H1 (cell line): ENCODE results near the gene CBLN3. TPM values are rescaled to one million over a fixed set of nuclear protein-coding genes. Genes with fewer than 3 reads are reported as not detected.

Experiments
- CTCF ChIA-PET: fragments of 300-600 bp; sonication (Branson Sonifier 250); formaldehyde crosslinking; loops from one replicate; lab custom pipeline; 2021; ENCODE audit not compliant: partially characterized antibody; lab: Charles Lee
- POLR2A ChIA-PET: fragments of 300-600 bp; sonication (Branson Sonifier 250); formaldehyde crosslinking; loops from one replicate; lab custom pipeline; 2021; ENCODE audit warnings: inconsistent platforms; ENCODE audit not compliant: partially characterized antibody; lab: Charles Lee
- DNase-seq, 2 experiments: peaks; one replicate each; pipeline versions ENCODE4 v3.0.0 to v3.0.0-alpha.2; 2010 to 2022; ENCODE audit warnings: low spot score in 2 of 2, low read depth in 1 of 2, mixed read lengths in 1 of 2
- FAIRE-seq: peaks from 2 replicates; lab custom pipeline; 2011; peaks lifted over from hg19 to GRCh38; lab: Jason Lieb, UNC
- H2AFZ ChIP-seq: 2 replicates; pipeline ENCODE4 v1.8.1; 2012; ENCODE audit warnings: low read length, inconsistent platforms
- H2AK5ac ChIP-seq: 2 replicates; pipeline ENCODE4 v1.6.1; 2013; ENCODE audit warnings: low read depth, low read length
- H2BK120ac ChIP-seq: replicated peaks from 2 replicates; pipeline ENCODE3; 2013; ENCODE audit warnings: low read depth, low read length, inconsistent platforms
- H2BK12ac ChIP-seq: 2 replicates; pipeline ENCODE4 v1.6.1; 2013; ENCODE audit warnings: low read depth, low read length
- H2BK15ac ChIP-seq: 2 replicates; pipeline ENCODE4 v1.6.1; 2013; ENCODE audit warnings: low read length
- H2BK20ac ChIP-seq: 2 replicates; pipeline ENCODE4 v1.6.1; 2013; ENCODE audit warnings: low read length
- H2BK5ac ChIP-seq: 2 replicates; pipeline ENCODE4 v1.6.1; 2013; ENCODE audit warnings: low read depth, low read length
- H3K14ac ChIP-seq: 2 replicates; pipeline ENCODE4 v1.6.1; 2013; ENCODE audit warnings: inconsistent platforms; ENCODE audit not compliant: insufficient read length
- H3K18ac ChIP-seq: 2 replicates; pipeline ENCODE4 v1.6.1; 2013; ENCODE audit warnings: low read length; ENCODE audit errors: extremely low read depth
- H3K23ac ChIP-seq: 2 replicates; pipeline ENCODE4 v1.6.1; 2013; ENCODE audit warnings: inconsistent platforms; ENCODE audit not compliant: insufficient read length
- H3K23me2 ChIP-seq: 2 replicates; pipeline ENCODE4 v1.6.1; 2013; ENCODE audit warnings: low read depth, low read length
- H3K27ac ChIP-seq: 2 replicates; pipeline ENCODE4 v1.6.1; 2011; ENCODE audit warnings: low read depth, low read length, inconsistent platforms
- H3K27me3 ChIP-seq, 4 experiments: replicated peaks in 1 of 4; 1 replicate in 1 of 4; 2 replicates in 3 of 4; pipeline versions ENCODE4 v1.6.1 to v1.8.1; 2011 to 2013; ENCODE audit warnings: low read length in 3 of 4, mild to moderate bottlenecking in 3 of 4, inconsistent platforms in 2 of 4, mixed read lengths in 2 of 4, moderate library complexity in 1 of 4; ENCODE audit not compliant: control insufficient read depth in 3 of 4, insufficient read depth in 3 of 4; ENCODE audit errors: extremely low read depth in 1 of 4
- H3K36me3 ChIP-seq, 4 experiments: 2 replicates each; pipeline versions ENCODE4 v1.6.1 to v1.8.1; 2011 to 2013; ENCODE audit warnings: mild to moderate bottlenecking in 4 of 4, low read length in 3 of 4, moderate library complexity in 2 of 4, control low read depth in 1 of 4, inconsistent platforms in 1 of 4; ENCODE audit not compliant: insufficient read depth in 4 of 4, control insufficient read depth in 2 of 4
- H3K4ac ChIP-seq: replicated peaks from 2 replicates; pipeline ENCODE3; 2013; ENCODE audit warnings: low read length, low read depth, mixed read lengths, inconsistent platforms; ENCODE audit not compliant: insufficient read length
- H3K4me1 ChIP-seq, 4 experiments: replicated peaks in 1 of 4; 1 replicate in 1 of 4; 2 replicates in 3 of 4; pipeline versions ENCODE4 v1.6.1 to v1.8.1; 2011 to 2013; ENCODE audit warnings: low read length in 3 of 4, inconsistent platforms in 2 of 4, mixed read lengths in 1 of 4; ENCODE audit not compliant: insufficient read depth in 4 of 4, control insufficient read depth in 3 of 4
- H3K4me2 ChIP-seq, 2 experiments: 2 replicates each; pipeline versions ENCODE4 v1.6.1 to v1.8.1; 2011 to 2013; ENCODE audit warnings: low read depth in 2 of 2, low read length in 2 of 2, control low read depth in 1 of 2, inconsistent platforms in 1 of 2, mild to moderate bottlenecking in 1 of 2; ENCODE audit not compliant: insufficient read depth in 1 of 2
- H3K4me3 ChIP-seq, 4 experiments: fragments of 200-600, 300-600 bp in 1 of 4; sonication (generic), shearing (Covaris generic), sonication (Bioruptor Twin) in 1 of 4; 2 replicates each; pipeline versions ENCODE4 v1.5.1 to v1.8.1; 2011 to 2016; ENCODE audit warnings: low read length in 4 of 4, low read depth in 3 of 4, control low read depth in 2 of 4, inconsistent platforms in 2 of 4, mild to moderate bottlenecking in 2 of 4, mixed read lengths in 1 of 4, moderate library complexity in 1 of 4; ENCODE audit not compliant: insufficient read depth in 2 of 4; ENCODE audit errors: extremely low read depth in 1 of 4
- H3K56ac ChIP-seq: replicated peaks from 2 replicates; pipeline ENCODE3; 2013; ENCODE audit warnings: low read depth, mild to moderate bottlenecking, mixed read lengths, low read length, inconsistent platforms; ENCODE audit not compliant: insufficient read length
- H3K79me1 ChIP-seq: 2 replicates; pipeline ENCODE4 v1.6.1; 2013; ENCODE audit warnings: low read depth, low read length, control low read depth
- H3K79me2 ChIP-seq, 2 experiments: 2 replicates each; pipeline versions ENCODE4 v1.6.1 to v1.8.1; 2012 to 2013; ENCODE audit warnings: low read length in 2 of 2, mild to moderate bottlenecking in 2 of 2, inconsistent platforms in 1 of 2; ENCODE audit not compliant: insufficient read depth in 2 of 2, control insufficient read depth in 1 of 2
- H3K9ac ChIP-seq, 4 experiments: replicated peaks in 1 of 4; 1 replicate in 1 of 4; 2 replicates in 3 of 4; pipeline versions ENCODE4 v1.6.1 to v1.8.1; 2011 to 2013; ENCODE audit warnings: low read depth in 3 of 4, low read length in 3 of 4, control low read depth in 2 of 4, mild to moderate bottlenecking in 2 of 4, moderate library complexity in 2 of 4, inconsistent platforms in 1 of 4; ENCODE audit errors: extremely low read depth in 1 of 4
- H3K9me3 ChIP-seq, 2 experiments: 2 replicates each; pipeline versions ENCODE4 v1.6.1 to v1.8.1; 2012 to 2013; ENCODE audit warnings: mild to moderate bottlenecking in 2 of 2, moderate library complexity in 2 of 2, control low read depth in 1 of 2, inconsistent platforms in 1 of 2, low read depth in 1 of 2, low read length in 1 of 2, mixed read lengths in 1 of 2; ENCODE audit not compliant: insufficient read depth in 2 of 2
- H4K20me1 ChIP-seq, 2 experiments: replicated peaks in 1 of 2; 2 replicates each; pipeline versions ENCODE3 to v1.8.1; 2011 to 2013; ENCODE audit warnings: inconsistent platforms in 2 of 2, low read length in 2 of 2, mild to moderate bottlenecking in 1 of 2; ENCODE audit not compliant: insufficient read depth in 2 of 2, control insufficient read depth in 1 of 2
- H4K5ac ChIP-seq: 2 replicates; pipeline ENCODE4 v1.6.1; 2013; ENCODE audit warnings: low read length, low read depth, mixed read lengths, inconsistent platforms; ENCODE audit not compliant: insufficient read length
- H4K8ac ChIP-seq: 2 replicates; pipeline ENCODE4 v1.8.0; 2013; ENCODE audit warnings: mild to moderate bottlenecking, moderate library complexity, low read length, inconsistent platforms; ENCODE audit not compliant: insufficient read depth; ENCODE audit errors: extremely low read depth
- H4K91ac ChIP-seq: replicated peaks from 2 replicates; pipeline ENCODE3; 2013; ENCODE audit warnings: low read length, mixed read lengths, inconsistent platforms; ENCODE audit not compliant: insufficient read length
- SAP30 ChIP-seq: fragments of 300-600 bp; sonication (generic); IDR thresholded peaks from 2 replicates; pipeline ENCODE4 v1.7.1; 2012; ENCODE audit warnings: low read length, moderate library complexity, mild to moderate bottlenecking, inconsistent platforms; ENCODE audit not compliant: insufficient read depth, insufficient replicate concordance
- TEAD4 ChIP-seq: IDR thresholded peaks from 2 replicates; pipeline ENCODE4 v1.6.1; 2012; ENCODE audit warnings: low read depth, low read length, inconsistent platforms, mixed read lengths
- WGBS, 2 experiments: shearing (Covaris generic) in 1 of 2; methylation state at CpG; one replicate each; pipeline versions ENCODE4 v1.1.6 to v1.1.7; 2013 to 2015; ENCODE audit warnings: low lambda C conversion rate in 2 of 2, mixed read lengths in 2 of 2, inconsistent platforms in 1 of 2, low coverage in 1 of 2, missing lambda C conversion rate in 1 of 2; ENCODE audit not compliant: insufficient replicate concordance in 2 of 2, insufficient coverage in 1 of 2, insufficient read length in 1 of 2; ENCODE audit errors: extremely low coverage in 1 of 2, missing lambda C conversion rate in 1 of 2; 5-methylcytosine and 5-hydroxymethylcytosine counted together
- polyA plus RNA-seq, 7 experiments: library from polyadenylated mRNA; depleted of rRNA in 3 of 7; stranded (reverse) in 5 of 7; unstranded in 2 of 7; fragments of >200 nt in 5 of 7; fragments of 200-250 nt in 2 of 7; gene quantifications; 1 replicate in 5 of 7; 2 replicates in 1 of 7; 4 replicates in 1 of 7; pipeline versions ENCODE4 v1.2.1 to v1.2.3, GENCODE V29; 2011 to 2013; ENCODE audit warnings: missing spikeins in 2 of 7, mixed read lengths in 2 of 7
- total RNA-seq: library from RNA; stranded (reverse); fragmentation: NEBNext Ultra II Directional; extraction: Animal tissue kit (Norgen Biotek cat#: 25700); gene quantifications from 2 replicates; pipeline ENCODE4 v1.2.1, GENCODE V29; 2021

Gene CBLN3
- total and polyA plus RNA-seq, 2 of the 8 experiments (the other 6 are each of a cell fraction or from before 2014, with no cell fraction given): 0.54 to 1.00 TPM

DNA sequence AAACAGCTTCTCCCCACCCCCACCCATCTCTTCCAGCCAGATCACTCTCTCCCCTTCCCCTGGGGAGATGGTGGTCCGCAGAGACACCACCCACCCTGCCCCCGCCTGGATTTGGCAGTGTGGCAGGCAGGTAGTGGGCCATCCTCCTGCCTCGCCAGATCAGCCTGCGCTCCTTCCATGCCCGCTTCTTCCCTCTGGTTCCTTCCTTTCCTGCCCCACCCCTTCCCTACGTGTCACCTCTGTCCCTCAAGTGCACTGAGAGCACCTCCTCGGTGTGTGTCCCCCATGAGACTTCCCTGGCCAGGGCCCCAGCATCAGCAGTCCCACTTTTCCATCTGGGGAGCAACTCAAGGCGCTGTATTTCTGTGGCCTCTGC, 30.0 kb downstream of the CBLN3 start:
- Histone ChIP-seq H3K27me3 (peaks cover 0 to 3% (median 0%) of the 10 kb centered on the region in 4 experiments; a peak in 1 of 7 replicates), H3K56ac (no peak overlapping the region), H3K4me2 (peak overlapping the region; percentile 93 to 98), H4K5ac (no peak overlapping the region), H3K36me3 (no peaks in the 10 kb centered on the region), H3K4ac (no peak overlapping the region), H3K79me2 (no peaks in the 10 kb centered on the region), H4K91ac (peak overlapping the region; percentile 15), H3K79me1 (no peaks in the 10 kb centered on the region), H2BK5ac (0 out of 2 replicates have a peak overlapping the region, but pooled peaks have one; percentile 30), H3K4me3 (peak overlapping the region; percentile 68 to 80 (median 78)), H2BK20ac (no peak overlapping the region), H3K23me2 (peaks cover 10% of the 10 kb centered on the region; the same call in 1 of the 2 replicates), H3K18ac (peak overlapping the region; percentile 87), H4K20me1 (no peaks in the 10 kb centered on the region), H2BK120ac (no peak overlapping the region), H4K8ac (no peak overlapping the region), H3K14ac (no peak overlapping the region), H2BK12ac (peak overlapping the region; percentile 71; the same call in 1 of the 2 replicates), H2BK15ac (peak overlapping the region; percentile 31; the same call in 1 of the 2 replicates), H2AK5ac (no peak overlapping the region; the same call in 1 of the 2 replicates), H3K9me3 (no peaks in the 10 kb centered on the region), H3K4me1 (peaks cover 0 to 14% (median 10%) of the 10 kb centered on the region in 4 experiments), H2AFZ (no peak overlapping the region), H3K9ac (peak overlapping the region in 3 of 4 experiments; percentile 5 to 42 (median 38); a peak in 3 of 7 replicates), H3K23ac (no peak overlapping the region), H3K27ac (no peak overlapping the region)
- 14% methylated on average over 8 of the region's 8 CpGs; no CpG with 5 or more reads in 1 of the 2 experiments for WGBS, 2 experiments
- FAIRE-seq: no peak
- TF ChIP-seq TEAD4 (no peak), SAP30 (peak; percentile 50)
- DNase-seq: peak in 1 of 2 experiments; percentile 57
- POLR2A ChIA-PET: interaction anchor here (0.9 to 3.4 kb wide), 7 partner anchors 8 to 33 kb away, joined by 3 to 20 read pairs (median 3); partner anchors contain the start of genes CBLN3 and KHNYN
- CTCF ChIA-PET: interaction anchor here (1.2 to 10.7 kb wide), 8 partner anchors 13 to 67 kb away, joined by 3 to 69 read pairs (median 4); partner anchors contain the start of gene ADCY4
